Left renal pelvis (tissue), 4 donors: ENCODE results near the gene SDK1. TPM values are rescaled to one million over a fixed set of nuclear protein-coding genes. Genes with fewer than 3 reads are reported as not detected.
"Not testable (repeated sequence)": the region's sequence is repeated elsewhere in the genome, so short reads cannot be mapped to it uniquely, and the experiment has no call there.

Experiments used
- DNase-seq, 4 donors: peaks; one replicate each; pipeline ENCODE4 v3.0.0-alpha.2; 2013; ENCODE audit warnings: low read depth in 4 of 4, low spot score in 3 of 4
- polyA plus RNA-seq, 4 donors: library from polyadenylated mRNA; unstranded; fragments of 120-200 nt; gene quantifications; one replicate each; pipeline ENCODE4 v1.2.1, GENCODE V29; 2013; ENCODE audit not compliant: insufficient read length in 4 of 4

SDK1 gene
- polyA plus RNA-seq, 4 donors = 4.0 to 8.4 (median 6.3) TPM

GRCh38 chr7:4198301-4198700 is 897.2 kb downstream of the SDK1 start:
- no peak for DNase-seq

- no peak for DNase-seq
Measured at GRCh38 chr7:4200546-4201094, 899.6 kb downstream of the SDK1 start.

- DNase-seq = no peak
Measured at GRCh38 chr7:4201566-4201965, 900.5 kb downstream of the SDK1 start.

- DNase-seq = no peak
Measured at GRCh38 chr7:4202154-4202736, 901.2 kb downstream of the SDK1 start.

GRCh38 chr7:4202954-4203353 is 901.9 kb downstream of the SDK1 start:
- no peak for DNase-seq

GRCh38 chr7:4203626-4204512 is 902.8 kb downstream of the SDK1 start:
- no peak for DNase-seq

GRCh38 chr7:4204513-4205165 is 903.6 kb downstream of the SDK1 start:
- DNase-seq = no peak

- DNase-seq = no peak
Measured at GRCh38 chr7:4205828-4206227, 904.8 kb downstream of the SDK1 start.

GRCh38 chr7:4207011-4207410 is 906.0 kb downstream of the SDK1 start:
- DNase-seq = no peak

- DNase-seq = no peak
Measured at GRCh38 chr7:4208086-4208485, 907.0 kb downstream of the SDK1 start.

GRCh38 chr7:4208586-4208985 is 907.5 kb downstream of the SDK1 start:
- DNase-seq = no peak

- no peak for DNase-seq
Measured at GRCh38 chr7:4209126-4209525, 908.1 kb downstream of the SDK1 start.

GRCh38 chr7:4209966-4210365 is 908.9 kb downstream of the SDK1 start:
- DNase-seq = no peak

GRCh38 chr7:4210821-4211220 is 909.8 kb downstream of the SDK1 start:
- DNase-seq = no peak

GRCh38 chr7:4211261-4211660 is 910.2 kb downstream of the SDK1 start:
- no peak for DNase-seq

- no peak for DNase-seq
Measured at GRCh38 chr7:4212376-4212775, 911.3 kb downstream of the SDK1 start.

- DNase-seq = no peak
Measured at GRCh38 chr7:4214291-4215155, 913.5 kb downstream of the SDK1 start.

GRCh38 chr7:4215176-4215720 is 914.2 kb downstream of the SDK1 start:
- DNase-seq = no peak

GRCh38 chr7:4216016-4216415 is 915.0 kb downstream of the SDK1 start:
- no peak for DNase-seq

- not testable (repeated sequence) for DNase-seq
Measured at GRCh38 chr7:4217126-4217660, 916.1 kb downstream of the SDK1 start.
